Spleen (tissue), 11 donors: ENCODE results near the gene C2CD2. TPM values are rescaled to one million over a fixed set of nuclear protein-coding genes. Genes with fewer than 3 reads are reported as not detected.

Experiments
- DNase-seq: peaks from one replicate; pipeline ENCODE4 v3.0.0-alpha.2; 2020
- H3K27ac ChIP-seq, 8 donors: fragments of 200-600 bp; sonication (generic) in 7 of 8; 1 replicate in 4 of 8; 2 replicates in 4 of 8; pipeline versions ENCODE4 v1.5.0 to v1.8.0; 2016 to 2021; ENCODE audit warnings: inconsistent platforms in 4 of 8, mild to moderate bottlenecking in 4 of 8, moderate library complexity in 1 of 8
- H3K27me3 ChIP-seq, 7 donors: fragments of 200-600 bp; sonication (generic) in 6 of 7; replicated peaks in 1 of 7; 1 replicate in 4 of 7; 2 replicates in 3 of 7; pipeline versions ENCODE4 v1.5.0 to v1.8.0; 2016 to 2021; ENCODE audit warnings: inconsistent platforms in 3 of 7, mild to moderate bottlenecking in 1 of 7
- H3K36me3 ChIP-seq, 6 donors: fragments of 200-600 bp; sonication (generic) in 5 of 6; 1 replicate in 4 of 6; 2 replicates in 2 of 6; pipeline versions ENCODE4 v1.5.0 to v1.8.0; 2016 to 2021; ENCODE audit warnings: inconsistent platforms in 2 of 6
- H3K4me1 ChIP-seq, 6 donors: fragments of 200-600 bp; sonication (generic) in 5 of 6; 1 replicate in 3 of 6; 2 replicates in 3 of 6; pipeline versions ENCODE4 v1.5.0 to v1.8.0; 2016 to 2021; ENCODE audit warnings: inconsistent platforms in 3 of 6
- H3K4me3 ChIP-seq, 8 donors: fragments of 200-600 bp; sonication (generic) in 7 of 8; 1 replicate in 4 of 8; 2 replicates in 4 of 8; pipeline versions ENCODE4 v1.5.0 to v1.8.0; 2016 to 2021; ENCODE audit warnings: inconsistent platforms in 4 of 8, mild to moderate bottlenecking in 4 of 8, moderate library complexity in 2 of 8
- H3K9me3 ChIP-seq, 8 donors: fragments of 200-600 bp; sonication (generic) in 7 of 8; 1 replicate in 4 of 8; 2 replicates in 4 of 8; pipeline versions ENCODE4 v1.5.0 to v1.8.0; 2016 to 2021; ENCODE audit warnings: inconsistent platforms in 4 of 8
- POLR2A ChIP-seq, 3 donors: fragments of 450-650 bp; IDR thresholded peaks; one replicate each; pipeline ENCODE4 v1.5.1; 2017; ENCODE audit warnings: antibody characterized with exemption in 3 of 3, mild to moderate bottlenecking in 1 of 3
- POLR2AphosphoS5 ChIP-seq, 3 donors: sonication (generic); formaldehyde crosslinking; IDR thresholded peaks; one replicate each; pipeline ENCODE4 v1.5.1; 2017; ENCODE audit warnings: antibody characterized with exemption in 3 of 3
- WGBS, 5 donors: extraction: QIAGEN DNeasy Blood & Tissue Kit in 3 of 5; methylation state at CpG; one replicate each; pipeline versions ENCODE4 v1.1.5 to v1.1.7; 2013 to 2018; 5-methylcytosine and 5-hydroxymethylcytosine counted together
- intact Hi-C: fragments of 100-400 bp; cut with DNase I; formaldehyde crosslinking; loops from one replicate; pipeline ENCODE4 v1.15.0; 2023; ENCODE audit warnings: low total_unique reads
- polyA plus RNA-seq, 3 donors: library from polyadenylated mRNA; stranded (reverse); fragments of 200-250 nt; gene quantifications; one replicate each; pipeline ENCODE4 v1.2.1, GENCODE V29; 2013
- total RNA-seq, 7 donors: library from RNA; depleted of rRNA in 3 of 7; stranded (reverse); fragments of >200 nt in 3 of 7; fragmentation: NEBNext Ultra II Directional in 4 of 7; extraction: Animal tissue kit (Norgen Biotek cat#: 25700) in 4 of 7; gene quantifications; one replicate each; pipeline versions ENCODE4 v1.1.0 to v1.2.1, GENCODE V29; 2016 to 2021
- TF ChIP-seq, protein P1 (sequence below), 11 experiments: fragments of 200-600 bp in 7 of 11; fragments of 450-650 bp in 4 of 11; sonication (generic) in 4 of 11; IDR thresholded peaks in 8 of 11; conservative IDR thresholded peaks in 3 of 11; 1 replicate in 7 of 11; 2 replicates in 4 of 11; pipeline versions ENCODE4 v1.4.0 to v1.8.0; 2016 to 2021; ENCODE audit warnings: antibody characterized with exemption in 11 of 11, inconsistent platforms in 4 of 11, mild to moderate bottlenecking in 1 of 11
- donor health status: healthy with polysubstance abuse.
- donor health status: DM: no; HTN: no; CAD: no; lungs with moderate emphysema.
- donor health status: DM: no; HTN: no; CAD: no.
- donor health status: Bipolar disorder and iron deficiency.
- donor health status: healthy.
- donor health status: DM: no; HTN: no; CAD: no.
- donor health status: DM: yes; HTN: yes; CAD: no.

The C2CD2 gene
- total and polyA plus RNA-seq, 10 donors = 12.9 to 163 (median 98.9) TPM

DNA sequence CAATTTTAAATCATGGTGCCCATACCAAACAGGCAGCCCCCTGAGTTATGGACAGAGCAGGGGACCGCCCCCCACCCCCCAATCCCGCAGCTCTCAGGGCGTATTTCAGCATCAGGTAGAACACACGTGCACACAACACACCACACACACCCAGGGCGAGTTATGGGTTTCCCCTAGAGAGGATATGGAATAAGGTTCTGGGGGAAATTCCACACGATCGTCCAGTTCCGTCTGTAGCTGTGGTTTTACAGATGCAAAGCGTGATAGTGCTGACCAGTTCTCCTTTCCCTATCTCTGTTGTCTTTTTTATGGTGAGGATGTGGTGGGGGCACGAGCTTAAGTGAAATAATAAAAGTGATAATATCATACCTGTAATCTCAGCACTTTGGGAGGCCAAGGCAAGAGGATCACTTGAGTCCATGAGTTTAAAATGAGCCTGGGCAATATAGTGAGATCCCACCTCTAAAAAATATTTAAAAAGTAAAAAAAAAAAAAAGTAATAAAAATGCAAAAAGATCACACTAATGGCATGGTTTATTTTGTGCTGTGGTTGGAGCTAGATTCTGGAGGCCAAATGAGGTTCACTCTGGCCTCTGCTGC, 25.1 kb downstream of the C2CD2 start:
- Histone ChIP-seq H3K9me3 (no peaks in the 10 kb centered on the region), H3K36me3 (no peaks in the 10 kb centered on the region), H3K27me3 (no peaks in the 10 kb centered on the region), H3K4me1 (peaks cover 51 to 97% (median 91%) of the 10 kb centered on the region in 6 donors), H3K4me3 (no peak overlapping the region), H3K27ac (peak overlapping the region in 7 of 8 donors; percentile 85 to 91 (median 89))
- peak; percentile 65 for DNase-seq
- 20 to 29% (median 25%) methylated on average over 10 of the region's 10 CpGs for WGBS, 5 donors
- intact Hi-C loops = no loop called here
- TF ChIP-seq POLR2A (IDR thresholded peaks at IDR 0.05) (no peak), POLR2AphosphoS5 (IDR thresholded peaks at IDR 0.05) (peak in 1 of 3 donors; percentile 27)

DNA sequence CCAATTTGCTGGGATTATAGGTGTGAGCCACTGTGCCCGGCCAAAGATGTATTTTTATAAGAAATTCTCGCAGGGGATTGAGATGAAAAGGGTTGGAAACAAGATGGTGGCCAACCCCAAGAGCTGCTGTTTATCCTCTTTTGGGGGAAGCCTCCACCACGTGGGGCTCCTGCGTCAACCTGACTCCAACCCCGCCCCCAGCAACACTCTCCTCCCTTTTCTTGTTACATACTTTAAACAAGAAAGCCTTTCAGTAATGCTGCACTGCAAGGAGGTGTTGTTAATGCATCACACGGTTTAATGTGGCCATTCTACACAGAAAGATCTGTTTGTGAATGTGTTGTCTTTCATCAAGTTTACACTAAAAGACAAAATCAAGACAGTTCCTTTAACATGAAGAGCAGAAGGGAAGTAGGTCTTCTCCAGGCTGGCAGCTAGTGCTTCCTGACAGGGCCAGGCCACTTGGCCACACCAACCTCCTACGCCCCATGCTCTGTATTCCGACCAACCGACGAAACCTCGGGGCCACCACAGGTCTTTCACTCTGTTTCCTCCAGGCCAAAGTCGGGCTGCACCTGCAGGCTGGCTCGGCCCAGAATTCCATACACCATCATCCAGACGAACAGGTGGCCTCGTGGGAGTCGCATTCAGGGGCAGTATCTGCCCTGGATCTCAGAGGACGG, 25.9 kb downstream of the C2CD2 start:
- H3K36me3 ChIP-seq = no peaks in the 10 kb centered on the region
- H3K27ac ChIP-seq = peak overlapping the region in 7 of 8 donors; percentile 85 to 91 (median 89)
- 41 to 64% (median 54%) methylated on average over 17 of the region's 17 CpGs for WGBS, 5 donors
- H3K9me3 ChIP-seq = no peaks in the 10 kb centered on the region
- H3K4me3 ChIP-seq = peak overlapping the region in 1 of 8 donors; percentile 4
- TF ChIP-seq POLR2AphosphoS5 (IDR thresholded peaks at IDR 0.05) = peak in 1 of 3 donors; percentile 41
- TF ChIP-seq, protein P1, sequence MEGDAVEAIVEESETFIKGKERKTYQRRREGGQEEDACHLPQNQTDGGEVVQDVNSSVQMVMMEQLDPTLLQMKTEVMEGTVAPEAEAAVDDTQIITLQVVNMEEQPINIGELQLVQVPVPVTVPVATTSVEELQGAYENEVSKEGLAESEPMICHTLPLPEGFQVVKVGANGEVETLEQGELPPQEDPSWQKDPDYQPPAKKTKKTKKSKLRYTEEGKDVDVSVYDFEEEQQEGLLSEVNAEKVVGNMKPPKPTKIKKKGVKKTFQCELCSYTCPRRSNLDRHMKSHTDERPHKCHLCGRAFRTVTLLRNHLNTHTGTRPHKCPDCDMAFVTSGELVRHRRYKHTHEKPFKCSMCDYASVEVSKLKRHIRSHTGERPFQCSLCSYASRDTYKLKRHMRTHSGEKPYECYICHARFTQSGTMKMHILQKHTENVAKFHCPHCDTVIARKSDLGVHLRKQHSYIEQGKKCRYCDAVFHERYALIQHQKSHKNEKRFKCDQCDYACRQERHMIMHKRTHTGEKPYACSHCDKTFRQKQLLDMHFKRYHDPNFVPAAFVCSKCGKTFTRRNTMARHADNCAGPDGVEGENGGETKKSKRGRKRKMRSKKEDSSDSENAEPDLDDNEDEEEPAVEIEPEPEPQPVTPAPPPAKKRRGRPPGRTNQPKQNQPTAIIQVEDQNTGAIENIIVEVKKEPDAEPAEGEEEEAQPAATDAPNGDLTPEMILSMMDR (IDR thresholded peaks at IDR 0.05 in 8 of 11, conservative IDR thresholded peaks at IDR 0.05 in 3 of 11) = no peak
- H3K27me3 ChIP-seq = no peaks in the 10 kb centered on the region
- no peak for DNase-seq
- peaks cover 45 to 97% (median 91%) of the 10 kb centered on the region in 6 donors for H3K4me1 ChIP-seq
- intact Hi-C loops = no loop called here

GRCh38 chr21:41926807-41927171, 27.0 kb downstream of the C2CD2 start:
- H3K27ac ChIP-seq = peak overlapping the region; percentile 80 to 91 (median 89)
- H3K4me3 ChIP-seq = peak overlapping the region in 6 of 8 donors; percentile 15 to 67 (median 34)
- no peaks in the 10 kb centered on the region for H3K36me3 ChIP-seq
- TF ChIP-seq, protein P1 (IDR thresholded peaks at IDR 0.05 in 8 of 11, conservative IDR thresholded peaks at IDR 0.05 in 3 of 11) = no peak
- TF ChIP-seq POLR2AphosphoS5 (IDR thresholded peaks at IDR 0.05) (no peak), POLR2A (IDR thresholded peaks at IDR 0.05) (no peak)
- WGBS, 5 donors = 10 to 18% (median 15%) methylated on average over 3 of the region's 3 CpGs
- no peaks in the 10 kb centered on the region for H3K27me3 ChIP-seq
- intact Hi-C loops = no loop called here
- peaks cover 53 to 97% (median 91%) of the 10 kb centered on the region in 6 donors for H3K4me1 ChIP-seq
- no peaks in the 10 kb centered on the region for H3K9me3 ChIP-seq
- DNase-seq = no peak

DNA sequence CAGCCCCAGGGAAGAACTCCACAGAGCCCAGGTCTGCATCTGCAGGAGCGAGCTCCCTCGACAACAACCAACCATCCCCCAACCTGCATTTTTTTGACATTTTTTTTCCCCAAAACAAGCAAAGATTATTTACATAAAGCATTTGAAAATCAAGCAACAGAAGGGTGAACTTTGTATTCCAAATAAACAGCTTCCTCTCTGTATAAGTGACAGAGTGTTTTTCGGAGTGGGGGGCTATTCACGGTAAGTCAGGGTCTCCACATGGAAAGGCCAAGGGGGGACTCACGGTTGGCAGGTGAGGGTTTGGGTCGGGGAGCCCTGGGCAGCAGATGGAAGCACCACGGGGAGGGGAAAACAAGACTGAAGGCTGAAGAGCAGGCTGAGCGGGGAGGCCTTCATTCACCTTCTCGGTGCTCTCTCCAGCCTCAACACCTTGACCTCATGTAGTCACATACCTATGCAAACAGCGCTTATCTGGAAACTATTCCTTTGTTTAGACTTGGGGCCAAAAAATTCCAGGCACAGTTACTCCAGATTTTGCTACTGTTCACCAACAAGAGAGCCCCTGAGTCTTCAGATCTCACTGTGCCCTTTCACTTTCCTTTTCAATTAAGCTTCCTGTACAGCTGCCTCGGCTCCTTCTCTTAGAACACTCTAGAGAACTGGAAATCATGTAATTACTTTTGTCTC, 27.6 kb downstream of the C2CD2 start:
- Histone ChIP-seq H3K4me3 (peak overlapping the region; percentile 15 to 67 (median 32)), H3K27ac (peak overlapping the region; percentile 80 to 91 (median 89)), H3K9me3 (no peaks in the 10 kb centered on the region), H3K27me3 (no peaks in the 10 kb centered on the region), H3K36me3 (no peaks in the 10 kb centered on the region), H3K4me1 (peaks cover 57 to 99% (median 95%) of the 10 kb centered on the region in 6 donors)
- peak in 2 of 3 donors; percentile 28 to 33 for TF ChIP-seq POLR2AphosphoS5 (IDR thresholded peaks at IDR 0.05)
- TF ChIP-seq, protein P1 (IDR thresholded peaks at IDR 0.05 in 8 of 11, conservative IDR thresholded peaks at IDR 0.05 in 3 of 11) = no peak
- no peak for TF ChIP-seq POLR2A (IDR thresholded peaks at IDR 0.05)
- intact Hi-C loops = no loop called here
- no peak for DNase-seq
- WGBS, 5 donors = 8 to 19% (median 15%) methylated on average over 11 of the region's 11 CpGs
